Lower leg skin (tissue), 4 donors: Measurements from ENCODE around the gene RPL15. TPM values are rescaled to one million over a fixed set of nuclear protein-coding genes. Genes with fewer than 3 reads are reported as not detected.

Experiments
- DNase-seq, 2 donors: peaks; one replicate each; pipeline ENCODE4 v3.0.0-alpha.2; 2019; ENCODE audit warnings: low spot score in 2 of 2
- H3K4me3 ChIP-seq: fragments of 200-600 bp; sonication (generic); 2 replicates; pipeline ENCODE4 v1.5.1; 2017; ENCODE audit warnings: mild to moderate bottlenecking, low read depth; ENCODE audit not compliant: poor library complexity, severe bottlenecking
- POLR2A ChIP-seq, 2 donors: fragments of 450-650 bp; IDR thresholded peaks; one replicate each; pipeline ENCODE4 v1.6.1; 2016 to 2017; ENCODE audit warnings: antibody characterized with exemption in 2 of 2, mild to moderate bottlenecking in 1 of 2, moderate library complexity in 1 of 2
- WGBS, 2 donors: methylation state at CpG; one replicate each; pipeline ENCODE4 v1.1.5; 2018; 5-methylcytosine and 5-hydroxymethylcytosine counted together
- intact Hi-C: fragments of 100-400 bp; cut with DNase I; formaldehyde crosslinking; loops from one replicate; pipeline ENCODE4 v1.15.0; 2023; ENCODE audit warnings: low total_unique reads
- total RNA-seq, 4 donors: library from RNA; depleted of rRNA; stranded (reverse); fragments of >200 nt; gene quantifications; one replicate each; pipeline ENCODE4 v1.1.0, GENCODE V29; 2016
- TF ChIP-seq, protein P1 (sequence below), 3 donors: fragments of 450-650 bp; IDR thresholded peaks; one replicate each; pipeline ENCODE4 v1.5.1; 2016; ENCODE audit warnings: antibody characterized with exemption in 3 of 3, mild to moderate bottlenecking in 3 of 3, moderate library complexity in 2 of 3

The RPL15 gene
- total RNA-seq, 4 donors from 2014 or later, result 2,087 to 2,833 (median 2,394) TPM

DNA sequence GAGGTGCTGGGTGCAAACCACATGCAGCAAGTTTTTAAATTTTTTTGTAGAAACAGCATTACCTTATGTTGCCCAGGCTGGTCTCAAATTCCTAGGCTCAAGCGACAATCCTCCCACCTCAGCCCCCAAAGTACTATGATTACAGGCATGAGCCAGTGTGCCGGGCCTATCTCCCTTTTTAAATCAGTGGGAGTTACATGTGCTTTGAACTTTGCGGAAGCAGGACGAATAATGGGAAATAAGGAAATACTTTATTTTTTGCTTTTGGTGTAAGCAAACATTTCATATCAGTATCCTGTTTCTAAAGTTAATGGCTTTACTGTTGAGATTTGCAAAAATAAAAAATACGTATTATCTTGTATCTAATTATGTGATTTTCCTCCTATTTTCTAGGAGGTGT lies 37.2 kb downstream of the RPL15 start:
- H3K4me3 ChIP-seq, result no peak overlapping the region
- DNase-seq, result no peak
- WGBS, 2 donors, result 86 to 92% methylated on average over 5 of the region's 5 CpGs

DNA sequence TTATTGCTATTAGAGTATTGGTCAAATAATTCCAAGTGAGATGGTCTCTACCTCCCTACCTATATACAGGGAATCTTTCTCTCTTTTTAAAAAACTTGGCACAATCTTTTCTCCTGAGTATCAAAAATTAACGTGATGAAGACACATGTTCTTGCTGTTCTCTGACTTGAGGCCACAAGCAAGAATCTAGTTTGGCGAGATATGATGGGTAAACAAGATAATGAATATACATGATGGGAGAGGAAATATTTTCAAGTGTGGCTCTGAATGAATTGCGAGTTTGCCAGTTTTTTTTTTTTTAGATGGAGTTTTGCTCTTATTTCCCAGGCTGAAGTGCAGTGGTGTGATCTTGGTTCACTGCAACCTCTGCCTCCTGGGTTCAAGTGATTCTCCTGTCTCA lies 39.8 kb downstream of the RPL15 start:
- H3K4me3 ChIP-seq, result no peak overlapping the region
- intact Hi-C loops, result no loop called here
- 63 to 65% methylated on average over 3 of the region's 3 CpGs for WGBS, 2 donors
- TF ChIP-seq, protein P1, sequence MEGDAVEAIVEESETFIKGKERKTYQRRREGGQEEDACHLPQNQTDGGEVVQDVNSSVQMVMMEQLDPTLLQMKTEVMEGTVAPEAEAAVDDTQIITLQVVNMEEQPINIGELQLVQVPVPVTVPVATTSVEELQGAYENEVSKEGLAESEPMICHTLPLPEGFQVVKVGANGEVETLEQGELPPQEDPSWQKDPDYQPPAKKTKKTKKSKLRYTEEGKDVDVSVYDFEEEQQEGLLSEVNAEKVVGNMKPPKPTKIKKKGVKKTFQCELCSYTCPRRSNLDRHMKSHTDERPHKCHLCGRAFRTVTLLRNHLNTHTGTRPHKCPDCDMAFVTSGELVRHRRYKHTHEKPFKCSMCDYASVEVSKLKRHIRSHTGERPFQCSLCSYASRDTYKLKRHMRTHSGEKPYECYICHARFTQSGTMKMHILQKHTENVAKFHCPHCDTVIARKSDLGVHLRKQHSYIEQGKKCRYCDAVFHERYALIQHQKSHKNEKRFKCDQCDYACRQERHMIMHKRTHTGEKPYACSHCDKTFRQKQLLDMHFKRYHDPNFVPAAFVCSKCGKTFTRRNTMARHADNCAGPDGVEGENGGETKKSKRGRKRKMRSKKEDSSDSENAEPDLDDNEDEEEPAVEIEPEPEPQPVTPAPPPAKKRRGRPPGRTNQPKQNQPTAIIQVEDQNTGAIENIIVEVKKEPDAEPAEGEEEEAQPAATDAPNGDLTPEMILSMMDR (IDR thresholded peaks at IDR 0.05), result no peak
- no peak for TF ChIP-seq POLR2A (IDR thresholded peaks at IDR 0.05)
- DNase-seq, result no peak

More for the DNA sequence above, 37.2 kb downstream of the RPL15 start:
- intact Hi-C loops, result no loop called here
- TF ChIP-seq POLR2A (IDR thresholded peaks at IDR 0.05), result no peak
- TF ChIP-seq, protein P1 (IDR thresholded peaks at IDR 0.05), result no peak

DNA sequence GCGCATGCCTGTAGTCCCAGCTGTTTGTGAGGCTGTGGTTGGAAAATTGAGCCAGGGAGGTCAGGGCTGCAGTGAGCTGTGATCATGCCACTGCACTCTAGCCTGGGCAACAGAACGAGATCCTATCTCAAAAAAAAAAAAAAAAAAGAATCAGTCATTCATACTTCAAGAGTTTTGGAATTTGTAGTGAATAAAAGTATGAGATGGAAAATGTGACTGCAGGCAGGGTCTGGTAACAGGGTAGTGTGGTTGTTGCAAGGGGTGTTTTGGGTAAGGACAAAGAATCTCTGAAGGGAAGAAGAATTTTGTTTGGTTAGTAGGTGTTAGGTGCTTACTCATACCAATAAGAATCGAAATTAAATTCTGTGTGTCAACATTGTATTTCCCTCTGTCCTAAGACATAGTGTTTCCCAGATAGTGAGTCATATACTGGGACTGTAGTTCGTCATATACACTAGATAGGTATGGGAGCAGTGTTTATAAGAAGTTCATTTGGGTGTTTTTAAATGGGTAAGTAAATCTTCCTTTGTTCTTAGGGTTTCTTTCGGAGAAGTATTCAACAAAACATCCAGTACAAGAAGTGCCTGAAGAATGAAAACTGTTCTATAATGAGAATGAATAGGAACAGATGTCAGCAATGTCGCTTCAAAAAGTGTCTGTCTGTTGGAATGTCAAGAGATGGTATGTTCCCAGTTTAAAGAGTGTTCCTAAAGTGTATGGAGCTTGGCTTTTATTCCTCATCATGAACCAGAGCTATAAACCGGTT lies 42.4 kb downstream of the RPL15 start:
- 63% methylated on average over 7 of the region's 7 CpGs for whole genome bisulfite sequencing, 2 donors
- intact Hi-C loops, result no loop called here
- no peak overlapping the region for H3K4me3 ChIP-seq
- DNase-seq, result no peak
- TF ChIP-seq POLR2A (IDR thresholded peaks at IDR 0.05), result no peak
- TF ChIP-seq, protein P1 (IDR thresholded peaks at IDR 0.05), result no peak

DNA sequence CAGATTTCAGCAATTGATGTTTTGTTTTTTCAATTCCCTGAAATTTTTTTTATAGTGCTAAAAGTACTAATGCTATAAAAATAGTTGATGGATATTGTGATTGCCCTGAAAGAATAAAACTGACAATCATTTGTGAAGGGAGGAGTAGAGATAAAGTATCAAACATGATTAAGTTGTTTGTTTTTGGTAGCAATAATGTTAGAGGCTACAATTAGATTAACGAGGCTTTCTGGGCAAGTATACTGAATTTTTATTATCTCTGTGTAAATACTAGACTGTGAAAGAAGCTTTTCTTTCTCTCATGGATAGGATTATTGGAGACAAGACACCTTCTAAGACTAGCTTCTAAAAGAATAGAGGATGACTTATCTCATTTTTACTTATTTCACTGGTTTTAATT lies 43.7 kb downstream of the RPL15 start:
- 48 to 66% methylated on average over 1 of the region's 1 CpG for WGBS, 2 donors
- TF ChIP-seq, protein P1 (IDR thresholded peaks at IDR 0.05), result no peak
- no peak for TF ChIP-seq POLR2A (IDR thresholded peaks at IDR 0.05)
- no peak for DNase-seq
- no peak overlapping the region for H3K4me3 ChIP-seq
- intact Hi-C loops, result no loop called here

DNA sequence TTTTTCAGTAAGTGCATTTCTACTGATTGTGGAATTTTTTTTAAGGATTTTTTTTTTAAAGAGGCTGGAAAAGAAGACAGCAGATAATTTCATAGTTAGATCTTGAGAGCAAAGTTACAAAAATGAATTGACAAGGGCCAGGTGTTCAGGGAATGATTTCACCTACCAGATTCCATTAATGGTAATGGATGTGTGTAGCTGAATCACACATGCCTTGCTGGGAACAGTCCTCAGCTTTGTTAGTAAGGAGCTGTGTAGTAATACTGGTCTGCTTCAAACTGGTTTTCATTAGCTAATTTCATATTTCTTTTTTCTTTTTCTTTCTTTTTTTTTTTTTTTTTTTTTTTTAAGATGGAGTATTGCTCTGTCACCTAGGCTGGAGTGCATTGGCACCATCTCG lies 44.1 kb downstream of the RPL15 start:
- intact Hi-C loops, result no loop called here
- 86 to 100% methylated on average over 1 of the region's 1 CpG for WGBS, 2 donors
- no peak overlapping the region for H3K4me3 ChIP-seq
- no peak for DNase-seq
- TF ChIP-seq, protein P1 (IDR thresholded peaks at IDR 0.05), result no peak
- no peak for TF ChIP-seq POLR2A (IDR thresholded peaks at IDR 0.05)

DNA sequence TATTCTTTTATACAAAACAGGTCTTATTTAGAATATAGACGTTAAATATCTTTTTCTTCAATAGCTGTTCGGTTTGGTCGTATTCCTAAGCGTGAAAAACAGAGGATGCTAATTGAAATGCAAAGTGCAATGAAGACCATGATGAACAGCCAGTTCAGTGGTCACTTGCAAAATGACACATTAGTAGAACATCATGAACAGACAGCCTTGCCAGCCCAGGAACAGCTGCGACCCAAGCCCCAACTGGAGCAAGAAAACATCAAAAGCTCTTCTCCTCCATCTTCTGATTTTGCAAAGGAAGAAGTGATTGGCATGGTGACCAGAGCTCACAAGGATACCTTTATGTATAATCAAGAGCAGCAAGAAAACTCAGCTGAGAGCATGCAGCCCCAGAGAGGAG lies 45.0 kb downstream of the RPL15 start:
- no peak for DNase-seq
- intact Hi-C loops, result no loop called here
- TF ChIP-seq, protein P1 (IDR thresholded peaks at IDR 0.05), result no peak
- no peak for TF ChIP-seq POLR2A (IDR thresholded peaks at IDR 0.05)
- 94 to 98% methylated on average over 5 of the region's 5 CpGs for WGBS, 2 donors
- no peak overlapping the region for H3K4me3 ChIP-seq
